Psoas muscle (tissue), 8 donors: ENCODE data around the gene RRP1. TPM values are rescaled to one million over a fixed set of nuclear protein-coding genes. Genes with fewer than 3 reads are reported as not detected.

Experiments used
- ATAC-seq, 4 donors: fragments of 200-7000 bp; cut with Tn5 transposase; one replicate each; pipeline ENCODE4 v1.9.1; 2020; ENCODE audit warnings: moderate library complexity in 3 of 4, mild to moderate bottlenecking in 2 of 4
- DNase-seq, 2 donors: peaks; one replicate each; pipeline ENCODE4 v3.0.0-alpha.2; 2020
- H3K27ac ChIP-seq: fragments of 200-600 bp; one replicate; pipeline ENCODE4 v1.8.0; 2022
- H3K27me3 ChIP-seq, 3 donors: fragments of 200-600 bp in 1 of 3; one replicate each; pipeline versions ENCODE4 v1.6.1 to v1.8.0; 2013 to 2022; ENCODE audit warnings: low read length in 2 of 3, mild to moderate bottlenecking in 2 of 3, moderate library complexity in 1 of 3; ENCODE audit not compliant: insufficient read depth in 3 of 3
- H3K36me3 ChIP-seq, 2 donors: fragments of 200-600 bp in 1 of 2; one replicate each; pipeline versions ENCODE4 v1.6.1 to v1.8.0; 2013 to 2022; ENCODE audit warnings: low read depth in 1 of 2, mild to moderate bottlenecking in 1 of 2, moderate library complexity in 1 of 2; ENCODE audit not compliant: insufficient read depth in 1 of 2
- H3K4me1 ChIP-seq: fragments of 200-600 bp; one replicate; pipeline ENCODE4 v1.8.0; 2022
- H3K4me3 ChIP-seq: fragments of 200-600 bp; one replicate; pipeline ENCODE4 v1.8.0; 2022; ENCODE audit warnings: mild to moderate bottlenecking
- H3K9me3 ChIP-seq: fragments of 200-600 bp; one replicate; pipeline ENCODE4 v1.8.0; 2022
- CTCF ChIP-seq: fragments of 200-600 bp; IDR thresholded peaks from one replicate; pipeline ENCODE4 v1.8.0; 2022; ENCODE audit warnings: antibody characterized with exemption
- WGBS, 3 donors: extraction: QIAGEN DNeasy Blood & Tissue Kit; methylation state at CpG; one replicate each; pipeline versions ENCODE4 v1.1.6 to v1.1.7; 2013; 5-methylcytosine and 5-hydroxymethylcytosine counted together
- intact Hi-C, 2 donors: fragments of 100-400 bp; cut with DNase I; formaldehyde crosslinking; loops; one replicate each; pipeline versions ENCODE4 v1.11.0 to v1.14.2; 2022
- polyA plus RNA-seq, 3 donors: library from polyadenylated mRNA; stranded (reverse); fragments of 200-250 nt; gene quantifications; one replicate each; pipeline ENCODE4 v1.2.3, GENCODE V29; 2013
- total RNA-seq, 4 donors: library from RNA; stranded (reverse); fragmentation: NEBNext Ultra II Directional in 2 of 4; extraction: Animal tissue kit (Norgen Biotek cat#: 25700) in 2 of 4; gene quantifications; one replicate each; pipeline versions ENCODE4 v1.2.1 to v1.2.4, GENCODE V29; 2021 to 2023
- donor health status: healthy with polysubstance abuse.
- donor health status: DM: no; HTN: no; CAD: no; lungs with moderate emphysema.
- donor health status: Bipolar disorder and iron deficiency.
- donor health status: healthy.
- donor health status: DM: yes; HTN: yes; CAD: no.
- donor health status: DM: no; HTN: no; CAD: no.
- donor health status: DM: no; HTN: no; CAD: no.
- donor health status: DM: yes; HTN: yes; CAD: no.

Gene RRP1
- total and polyA plus RNA-seq, 7 donors, result 9.5 to 29.7 (median 18.9) TPM

- Histone ChIP-seq H3K36me3 (peaks cover 12 to 93% of the 10 kb centered on the region in 2 donors), H3K4me3 (no peak overlapping the region), H3K9me3 (no peaks in the 10 kb centered on the region), H3K4me1 (no peaks in the 10 kb centered on the region), H3K27me3 (no peaks in the 10 kb centered on the region), H3K27ac (no peak overlapping the region)
- no peak for TF ChIP-seq CTCF
- WGBS, 3 donors, result 94 to 96% (median 94%) methylated on average over 17 of the region's 17 CpGs
- ATAC-seq, result no peak
- no peak for DNase-seq
- intact Hi-C loops, result no loop called here
Measured at GRCh38 chr21:43800124-43800523, 10.7 kb downstream of the RRP1 start.

- ATAC-seq (no peak), DNase-seq (no peak)
- H3K4me1 ChIP-seq, result no peaks in the 10 kb centered on the region
- no peak for TF ChIP-seq CTCF
- intact Hi-C loops, result no loop called here
- no peaks in the 10 kb centered on the region for H3K27me3 ChIP-seq
- H3K27ac ChIP-seq, result no peak overlapping the region
- H3K36me3 ChIP-seq, result peaks cover 12 to 89% of the 10 kb centered on the region in 2 donors
- WGBS, 3 donors, result 92 to 95% (median 93%) methylated on average over 14 of the region's 14 CpGs
- no peaks in the 10 kb centered on the region for H3K9me3 ChIP-seq
- no peak overlapping the region for H3K4me3 ChIP-seq
Measured at GRCh38 chr21:43800566-43800965, 11.2 kb downstream of the RRP1 start.

GRCh38 chr21:43801006-43801783, 11.8 kb downstream of the RRP1 start:
- no peaks in the 10 kb centered on the region for H3K9me3 ChIP-seq
- WGBS, 3 donors, result 93 to 96% (median 95%) methylated on average over 41 to 42 of the region's 42 CpGs
- DNase-seq (no peak), ATAC-seq (no peak)
- peaks cover 12 to 89% of the 10 kb centered on the region in 2 donors for H3K36me3 ChIP-seq
- TF ChIP-seq CTCF, result no peak
- no peak overlapping the region for H3K27ac ChIP-seq
- no peaks in the 10 kb centered on the region for H3K4me1 ChIP-seq
- intact Hi-C loops, result no loop called here
- no peak overlapping the region for H3K4me3 ChIP-seq
- no peaks in the 10 kb centered on the region for H3K27me3 ChIP-seq

- peaks cover 7 to 75% of the 10 kb centered on the region in 2 donors for H3K36me3 ChIP-seq
- no peaks in the 10 kb centered on the region for H3K27me3 ChIP-seq
- H3K9me3 ChIP-seq, result no peaks in the 10 kb centered on the region
- WGBS, 3 donors, result 85 to 89% (median 88%) methylated on average over 14 of the region's 14 CpGs
- TF ChIP-seq CTCF, result no peak
- H3K27ac ChIP-seq, result no peak overlapping the region
- DNase-seq (no peak), ATAC-seq (no peak)
- no peak overlapping the region for H3K4me3 ChIP-seq
- no peaks in the 10 kb centered on the region for H3K4me1 ChIP-seq
- intact Hi-C loops, result no loop called here
Measured at GRCh38 chr21:43802713-43803313, 13.4 kb downstream of the RRP1 start.
